NCI-H82 treated with DMSO at 0.1 percent for 48 hours (cell line): ENCODE results near the gene ANKRD40.
"Not testable (repeated sequence)": the region's sequence is repeated elsewhere in the genome, so short reads cannot be mapped to it uniquely, and the experiment has no call there.

Experiments used
- DNase-seq: peaks from one replicate; lab custom pipeline; 2025; ENCODE audit not compliant: unreplicated experiment; lab: John Stamatoyannopoulos, UW

Gene ANKRD40

GRCh38 chr17:50687200-50688066, 20.3 kb downstream of the ANKRD40 start:
- DNase-seq: no peak

GRCh38 chr17:50686494-50687199, 21.1 kb downstream of the ANKRD40 start:
- DNase-seq: no peak

GRCh38 chr17:50685691-50686493, 21.8 kb downstream of the ANKRD40 start:
- no peak for DNase-seq

- no peak for DNase-seq
Observed at GRCh38 chr17:50685334-50685665, 22.4 kb downstream of the ANKRD40 start.

- no peak for DNase-seq
Observed at GRCh38 chr17:50684612-50685333, 22.9 kb downstream of the ANKRD40 start.

- DNase-seq: no peak
Observed at GRCh38 chr17:50684288-50684611, 23.5 kb downstream of the ANKRD40 start.

- DNase-seq: no peak
Observed at GRCh38 chr17:50683434-50684287, 24.1 kb downstream of the ANKRD40 start.

GRCh38 chr17:50682938-50683337, 24.8 kb downstream of the ANKRD40 start:
- no peak for DNase-seq

- DNase-seq: no peak
Observed at GRCh38 chr17:50682441-50682840, 25.3 kb downstream of the ANKRD40 start.

GRCh38 chr17:50681263-50682200, 26.2 kb downstream of the ANKRD40 start:
- DNase-seq: peak; percentile 44

GRCh38 chr17:50680543-50681262, 27.0 kb downstream of the ANKRD40 start:
- DNase-seq: not testable (repeated sequence)

GRCh38 chr17:50680126-50680525, 27.6 kb downstream of the ANKRD40 start:
- DNase-seq: no peak

GRCh38 chr17:50679008-50679544, 28.6 kb downstream of the ANKRD40 start:
- DNase-seq: no peak

- no peak for DNase-seq
Observed at GRCh38 chr17:50677851-50678375, 29.8 kb downstream of the ANKRD40 start.

- DNase-seq: no peak
Observed at GRCh38 chr17:50676065-50676975, 31.4 kb downstream of the ANKRD40 start.

GRCh38 chr17:50675627-50676026, 32.1 kb downstream of the ANKRD40 start:
- DNase-seq: no peak

- DNase-seq: no peak
Observed at GRCh38 chr17:50675190-50675589, 32.5 kb downstream of the ANKRD40 start.
